OCI-LY7 (cell line): Measurements from ENCODE around the gene BTBD9. TPM values are rescaled to one million over a fixed set of nuclear protein-coding genes. Genes with fewer than 3 reads are reported as not detected.

Source experiments
- BruUV-seq: library from RNA; stranded (reverse); fragments of 400-500 nt; replicated peaks from 2 replicates; lab custom pipeline; 2021; lab: Mats Ljungman, UMichigan
- CTCF ChIA-PET: fragments of 300-600 bp; sonication (Branson Sonifier 250); formaldehyde crosslinking; loops from one replicate; lab custom pipeline; 2022; ENCODE audit warnings: antibody characterized with exemption; ENCODE audit not compliant: unreplicated experiment; lab: Charles Lee
- POLR2A ChIA-PET: fragments of 300-600 bp; sonication (Branson Sonifier 250); formaldehyde crosslinking; loops from one replicate; lab custom pipeline; 2022; ENCODE audit warnings: antibody characterized with exemption; lab: Charles Lee
- DNase-seq: peaks from one replicate; pipeline ENCODE4 v3.0.0-alpha.2; 2015; ENCODE audit warnings: low spot score
- H2AFZ ChIP-seq: fragments of 200-600 bp; sonication (generic), shearing (Covaris generic); 2 replicates; pipeline ENCODE4 v1.6.1; 2014; ENCODE audit warnings: mild to moderate bottlenecking, antibody characterized with exemption, low read length, moderate library complexity
- H3K27ac ChIP-seq: fragments of 200-600 bp; sonication (generic); 2 replicates; pipeline ENCODE4 v1.5.1; 2014; ENCODE audit warnings: mixed run types, low read depth, mild to moderate bottlenecking, moderate library complexity, low read length, inconsistent platforms; ENCODE audit not compliant: poor library complexity, severe bottlenecking
- H3K36me3 ChIP-seq: fragments of 200-600 bp; sonication (generic); 2 replicates; pipeline ENCODE4 v1.6.1; 2014; ENCODE audit warnings: mild to moderate bottlenecking, antibody characterized with exemption, low read length, moderate library complexity, mixed read lengths; ENCODE audit not compliant: insufficient read depth
- H3K4me1 ChIP-seq: fragments of 200-600 bp; sonication (generic); 2 replicates; pipeline ENCODE4 v1.5.1; 2014; ENCODE audit warnings: mild to moderate bottlenecking, low read length; ENCODE audit not compliant: insufficient read depth, poor library complexity, severe bottlenecking
- H3K4me2 ChIP-seq: fragments of 200-600 bp; sonication (generic); 2 replicates; pipeline ENCODE4 v1.6.1; 2014; ENCODE audit warnings: mild to moderate bottlenecking, low read length
- H3K4me3 ChIP-seq: fragments of 200-600 bp; sonication (generic); 2 replicates; pipeline ENCODE4 v1.5.1; 2014; ENCODE audit warnings: mild to moderate bottlenecking, low read depth, low read length; ENCODE audit not compliant: poor library complexity, severe bottlenecking
- H3K79me2 ChIP-seq: fragments of 200-600 bp; sonication (generic); 2 replicates; pipeline ENCODE4 v1.6.1; 2016; ENCODE audit warnings: low read depth, mild to moderate bottlenecking, low read length, moderate library complexity, mixed read lengths; ENCODE audit not compliant: insufficient read depth
- H3K9me2 ChIP-seq: fragments of 200-600 bp; sonication (generic); 2 replicates; pipeline ENCODE4 v1.6.1; 2016; ENCODE audit warnings: mild to moderate bottlenecking, low read length, mixed read lengths; ENCODE audit not compliant: insufficient read depth
- H3K9me3 ChIP-seq: fragments of 200-600 bp; sonication (generic); 2 replicates; pipeline ENCODE4 v1.6.1; 2014; ENCODE audit warnings: mild to moderate bottlenecking, mixed run types, low read length, mixed read lengths
- H4K20me1 ChIP-seq: fragments of 200-600 bp; sonication (generic); 2 replicates; pipeline ENCODE4 v1.6.1; 2014; ENCODE audit warnings: mild to moderate bottlenecking, antibody characterized with exemption, low read length, moderate library complexity, mixed read lengths; ENCODE audit not compliant: insufficient read depth
- EZH2phosphoT487 ChIP-seq: fragments of 200-600 bp; sonication (generic); IDR thresholded peaks from 2 replicates; pipeline ENCODE4 v1.6.1; 2018; ENCODE audit warnings: low read depth, borderline replicate concordance, mild to moderate bottlenecking, mixed run types, antibody characterized with exemption, low read length, moderate library complexity, mixed read lengths
- intact Hi-C: fragments of 100-400 bp; cut with micrococcal nuclease; formaldehyde crosslinking; loops from one replicate; pipeline ENCODE4 v1.10.0; 2022; ENCODE audit not compliant: unreplicated experiment
- total RNA-seq, 2 experiments: library from RNA; depleted of rRNA in 1 of 2; stranded (reverse); fragments of >200 nt in 1 of 2; shearing (Covaris generic) in 1 of 2; gene quantifications; 2 replicates each; pipeline ENCODE4 v1.2.3, GENCODE V29; 2014 to 2022
- TF ChIP-seq, protein P1 (sequence below): fragments of 200-600 bp; sonication (generic); conservative IDR thresholded peaks from 2 replicates; pipeline ENCODE4 v1.5.1; 2014; ENCODE audit warnings: mild to moderate bottlenecking, antibody characterized with exemption, low read length, moderate library complexity, mixed read lengths

BTBD9 gene
- total RNA-seq, 2 experiments from 2014 or later = 5.9 to 7.3 TPM

DNA sequence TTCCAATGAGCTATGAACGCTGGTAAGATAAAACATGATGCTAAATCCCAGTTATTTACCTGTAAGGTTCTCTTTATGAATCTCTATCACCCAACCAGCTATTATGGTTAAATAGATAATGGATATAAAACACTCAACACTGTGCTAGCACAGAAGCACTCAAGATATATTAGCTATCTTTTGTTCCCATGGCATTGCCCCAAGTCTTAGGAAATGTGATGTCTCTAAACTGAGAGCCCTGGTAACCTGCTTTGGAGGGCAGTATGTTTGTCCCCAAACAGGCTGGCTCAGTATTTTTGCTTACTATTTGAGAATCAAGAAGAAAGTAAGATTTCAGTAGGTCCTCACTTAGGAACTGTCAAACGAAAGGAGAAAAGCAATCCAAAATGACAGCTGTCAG lies 90.5 kb downstream of the BTBD9 start:
- ChIA-PET POLR2A (no interaction called here), CTCF (no interaction called here)
- intact Hi-C loops = no loop called here
- Histone ChIP-seq H3K9me3 (no peaks in the 10 kb centered on the region), H3K79me2 (no peaks in the 10 kb centered on the region), H3K36me3 (no peaks in the 10 kb centered on the region), H3K9me2 (no peaks in the 10 kb centered on the region), H4K20me1 (no peaks in the 10 kb centered on the region), H3K4me1 (peaks cover 8% of the 10 kb centered on the region), H3K27ac (no peak overlapping the region), H2AFZ (no peak overlapping the region), H3K4me3 (no peak overlapping the region), H3K4me2 (no peak overlapping the region)
- BruUV-seq = no TSS peak
- DNase-seq = no peak
- TF ChIP-seq, protein P1, sequence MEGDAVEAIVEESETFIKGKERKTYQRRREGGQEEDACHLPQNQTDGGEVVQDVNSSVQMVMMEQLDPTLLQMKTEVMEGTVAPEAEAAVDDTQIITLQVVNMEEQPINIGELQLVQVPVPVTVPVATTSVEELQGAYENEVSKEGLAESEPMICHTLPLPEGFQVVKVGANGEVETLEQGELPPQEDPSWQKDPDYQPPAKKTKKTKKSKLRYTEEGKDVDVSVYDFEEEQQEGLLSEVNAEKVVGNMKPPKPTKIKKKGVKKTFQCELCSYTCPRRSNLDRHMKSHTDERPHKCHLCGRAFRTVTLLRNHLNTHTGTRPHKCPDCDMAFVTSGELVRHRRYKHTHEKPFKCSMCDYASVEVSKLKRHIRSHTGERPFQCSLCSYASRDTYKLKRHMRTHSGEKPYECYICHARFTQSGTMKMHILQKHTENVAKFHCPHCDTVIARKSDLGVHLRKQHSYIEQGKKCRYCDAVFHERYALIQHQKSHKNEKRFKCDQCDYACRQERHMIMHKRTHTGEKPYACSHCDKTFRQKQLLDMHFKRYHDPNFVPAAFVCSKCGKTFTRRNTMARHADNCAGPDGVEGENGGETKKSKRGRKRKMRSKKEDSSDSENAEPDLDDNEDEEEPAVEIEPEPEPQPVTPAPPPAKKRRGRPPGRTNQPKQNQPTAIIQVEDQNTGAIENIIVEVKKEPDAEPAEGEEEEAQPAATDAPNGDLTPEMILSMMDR = no peak

DNA sequence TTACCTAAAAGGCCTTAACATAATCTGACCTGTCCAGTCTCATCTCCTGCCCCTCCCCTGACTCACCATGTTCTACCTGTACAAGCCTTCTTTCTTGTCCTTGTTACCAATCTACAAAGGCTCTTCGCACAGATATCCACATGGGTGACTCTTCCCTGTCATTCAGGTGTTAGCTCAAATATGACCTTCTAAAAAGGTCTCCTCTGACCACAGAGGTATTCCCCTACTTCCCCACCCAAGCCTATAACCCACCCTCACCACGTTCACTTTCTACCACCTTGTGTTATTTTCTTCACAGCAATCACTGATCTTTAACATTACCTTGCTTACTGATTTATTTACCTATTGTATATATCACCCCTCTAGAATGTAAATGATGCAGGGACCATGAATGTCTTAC lies 96.7 kb downstream of the BTBD9 start:
- Histone ChIP-seq H3K9me2 (no peaks in the 10 kb centered on the region), H3K4me1 (no peaks in the 10 kb centered on the region), H3K9me3 (no peaks in the 10 kb centered on the region), H2AFZ (no peak overlapping the region), H3K27ac (no peak overlapping the region), H3K4me2 (no peak overlapping the region), H4K20me1 (no peaks in the 10 kb centered on the region), H3K4me3 (no peak overlapping the region), H3K79me2 (no peaks in the 10 kb centered on the region), H3K36me3 (no peaks in the 10 kb centered on the region)
- intact Hi-C loops = no loop called here
- TF ChIP-seq EZH2phosphoT487 = no peak
- TF ChIP-seq, protein P1 = no peak
- CTCF ChIA-PET = no interaction called here
- POLR2A ChIA-PET = no interaction called here
- no peak for DNase-seq
- no TSS peak for BruUV-seq

DNA sequence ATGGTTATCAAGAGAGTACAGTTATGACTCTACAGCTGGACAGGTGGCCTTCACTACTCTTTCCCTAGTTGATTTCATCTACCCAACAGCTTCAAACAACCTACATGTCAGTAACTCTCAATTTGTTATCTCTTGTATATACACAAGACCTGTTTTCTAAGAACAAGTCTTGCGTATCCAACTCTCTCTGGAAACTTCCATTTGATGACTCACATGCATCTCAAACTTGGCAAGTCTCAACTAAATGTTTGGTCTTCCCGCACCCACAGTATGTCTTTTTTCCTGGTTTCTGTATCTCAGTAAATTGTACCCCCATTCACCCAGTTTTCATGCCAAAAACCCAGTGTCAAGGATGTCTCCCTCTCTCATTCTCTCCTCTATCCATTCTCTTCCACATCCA lies 97.7 kb downstream of the BTBD9 start:
- no peak for TF ChIP-seq EZH2phosphoT487
- CTCF ChIA-PET = no interaction called here
- H3K9me3 ChIP-seq = no peaks in the 10 kb centered on the region
- POLR2A ChIA-PET = no interaction called here
- H3K4me3 ChIP-seq = no peak overlapping the region
- DNase-seq = no peak
- no peaks in the 10 kb centered on the region for H4K20me1 ChIP-seq
- H3K27ac ChIP-seq = no peak overlapping the region
- BruUV-seq = no TSS peak
- H3K4me1 ChIP-seq = no peaks in the 10 kb centered on the region
- no peaks in the 10 kb centered on the region for H3K79me2 ChIP-seq
- H3K9me2 ChIP-seq = no peaks in the 10 kb centered on the region
- H3K4me2 ChIP-seq = no peak overlapping the region
- intact Hi-C loops = no loop called here
- H2AFZ ChIP-seq = no peak overlapping the region
- H3K36me3 ChIP-seq = no peaks in the 10 kb centered on the region
